ENCODE data around the gene IGFL4. TPM values are rescaled to one million over a fixed set of nuclear protein-coding genes. Genes with fewer than 3 reads are reported as not detected.
A peak's percentile ranks its signal among the peaks of the same experiment; 100 is the strongest.

IGFL4 gene
- total RNA-seq, 1 experiment from 2014 or later = not detected

- Histone ChIP-seq H3K9me3 (replicated peaks) (no peaks in the 10 kb centered on the region), H3K4me3 (no peak overlapping the region), H3K4me1 (replicated peaks) (no peaks in the 10 kb centered on the region), H3K27me3 (replicated peaks) (no peaks in the 10 kb centered on the region), H3K27ac (no peak overlapping the region), H3K36me3 (peaks cover 4% of the 10 kb centered on the region; the same call in 1 of the 2 replicates)
- no peak for DNase-seq (ENCODE audit: low read depth in 1 of 2, low spot score in 2 of 2)
Observed at GRCh38 chr19:46006411-46006810, 34.4 kb downstream of the IGFL4 start.

DNA sequence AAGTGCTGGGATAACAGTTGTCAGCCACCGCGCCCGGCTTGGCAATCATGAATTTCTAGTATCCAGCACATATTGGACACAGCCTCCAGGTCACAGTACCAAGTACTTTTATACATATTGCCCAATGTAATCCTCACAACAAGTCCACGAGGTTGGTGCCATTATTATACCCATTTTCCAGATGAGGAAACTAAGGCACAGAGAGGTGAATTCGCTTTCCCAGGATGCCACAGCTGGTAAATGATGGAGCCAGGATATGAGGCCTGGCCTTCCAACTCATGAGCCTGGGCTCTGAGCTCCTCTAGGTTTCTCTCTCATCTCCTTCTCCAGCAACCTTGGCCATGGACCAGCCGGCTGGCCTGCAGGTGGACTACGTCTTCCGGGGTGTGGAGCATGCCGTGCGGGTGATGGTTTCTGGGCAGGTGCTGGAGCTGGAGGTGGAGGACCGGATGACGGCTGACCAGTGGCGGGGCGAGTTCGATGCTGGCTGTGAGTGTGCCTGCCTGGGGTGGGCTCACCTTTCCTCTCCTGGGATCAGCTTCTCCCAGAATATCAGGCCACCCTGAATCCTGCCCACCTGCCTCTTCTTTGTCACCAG, 38.0 kb downstream of the IGFL4 start:
- no peak overlapping the region for H3K27ac ChIP-seq
- no peak for DNase-seq (ENCODE audit: low read depth in 1 of 2, low spot score in 2 of 2)
- H3K4me3 ChIP-seq = no peak overlapping the region
- H3K36me3 ChIP-seq = peaks cover 4% of the 10 kb centered on the region; the same call in 1 of the 2 replicates
- no peaks in the 10 kb centered on the region for H3K9me3 ChIP-seq (replicated peaks)
- H3K4me1 ChIP-seq (replicated peaks) = no peaks in the 10 kb centered on the region
- no peaks in the 10 kb centered on the region for H3K27me3 ChIP-seq (replicated peaks)

- Histone ChIP-seq H3K9me3 (replicated peaks) (no peaks in the 10 kb centered on the region), H3K36me3 (peaks cover 12% of the 10 kb centered on the region), H3K27me3 (replicated peaks) (no peaks in the 10 kb centered on the region), H3K27ac (no peak overlapping the region), H3K4me3 (no peak overlapping the region), H3K4me1 (replicated peaks) (0 out of 2 replicates have a peak, but pooled peaks cover 3% of the 10 kb centered on the region)
- no peak for DNase-seq (ENCODE audit: low read depth in 1 of 2, low spot score in 2 of 2)
Observed at GRCh38 chr19:46000491-46001246, 40.1 kb downstream of the IGFL4 start.

GRCh38 chr19:45999653-46000121, 41.1 kb downstream of the IGFL4 start:
- H3K9me3 ChIP-seq (replicated peaks) = no peaks in the 10 kb centered on the region
- H3K4me1 ChIP-seq (replicated peaks) = 0 out of 2 replicates have a peak, but pooled peaks cover 3% of the 10 kb centered on the region
- H3K27ac ChIP-seq = no peak overlapping the region
- peaks cover 12% of the 10 kb centered on the region for H3K36me3 ChIP-seq
- no peak overlapping the region for H3K4me3 ChIP-seq
- DNase-seq (ENCODE audit: low read depth in 1 of 2, low spot score in 2 of 2) = no peak
- H3K27me3 ChIP-seq (replicated peaks) = no peaks in the 10 kb centered on the region

- Histone ChIP-seq H3K4me3 (no peak overlapping the region), H3K36me3 (peaks cover 8% of the 10 kb centered on the region), H3K27ac (no peak overlapping the region), H3K4me1 (replicated peaks) (0 out of 2 replicates have a peak, but pooled peaks cover 3% of the 10 kb centered on the region), H3K27me3 (replicated peaks) (no peaks in the 10 kb centered on the region), H3K9me3 (replicated peaks) (no peaks in the 10 kb centered on the region)
- DNase-seq (ENCODE audit: low read depth in 1 of 2, low spot score in 2 of 2) = no peak
Observed at GRCh38 chr19:45998834-45999233, 42.0 kb downstream of the IGFL4 start.

GRCh38 chr19:45996933-45997332, 43.9 kb downstream of the IGFL4 start:
- peaks cover 8% of the 10 kb centered on the region for H3K36me3 ChIP-seq

GRCh38 chr19:45995715-45996385, 45.0 kb downstream of the IGFL4 start:
- Histone ChIP-seq H3K27me3 (replicated peaks) (no peaks in the 10 kb centered on the region), H3K4me1 (replicated peaks) (0 out of 2 replicates have a peak, but pooled peaks cover 3% of the 10 kb centered on the region), H3K27ac (peak overlapping the region; percentile 54), H3K9me3 (replicated peaks) (no peaks in the 10 kb centered on the region), H3K36me3 (peaks cover 8% of the 10 kb centered on the region), H3K4me3 (peak overlapping the region; percentile 63)
- DNase-seq (ENCODE audit: low read depth in 1 of 2, low spot score in 2 of 2) = no peak

More at GRCh38 chr19:45996933-45997332, 43.9 kb downstream of the IGFL4 start:
- Histone ChIP-seq H3K27me3 (replicated peaks) (no peaks in the 10 kb centered on the region), H3K9me3 (replicated peaks) (no peaks in the 10 kb centered on the region), H3K4me1 (replicated peaks) (0 out of 2 replicates have a peak, but pooled peaks cover 3% of the 10 kb centered on the region), H3K4me3 (no peak overlapping the region), H3K27ac (no peak overlapping the region)
- DNase-seq (ENCODE audit: low read depth in 1 of 2, low spot score in 2 of 2) = no peak

DNA sequence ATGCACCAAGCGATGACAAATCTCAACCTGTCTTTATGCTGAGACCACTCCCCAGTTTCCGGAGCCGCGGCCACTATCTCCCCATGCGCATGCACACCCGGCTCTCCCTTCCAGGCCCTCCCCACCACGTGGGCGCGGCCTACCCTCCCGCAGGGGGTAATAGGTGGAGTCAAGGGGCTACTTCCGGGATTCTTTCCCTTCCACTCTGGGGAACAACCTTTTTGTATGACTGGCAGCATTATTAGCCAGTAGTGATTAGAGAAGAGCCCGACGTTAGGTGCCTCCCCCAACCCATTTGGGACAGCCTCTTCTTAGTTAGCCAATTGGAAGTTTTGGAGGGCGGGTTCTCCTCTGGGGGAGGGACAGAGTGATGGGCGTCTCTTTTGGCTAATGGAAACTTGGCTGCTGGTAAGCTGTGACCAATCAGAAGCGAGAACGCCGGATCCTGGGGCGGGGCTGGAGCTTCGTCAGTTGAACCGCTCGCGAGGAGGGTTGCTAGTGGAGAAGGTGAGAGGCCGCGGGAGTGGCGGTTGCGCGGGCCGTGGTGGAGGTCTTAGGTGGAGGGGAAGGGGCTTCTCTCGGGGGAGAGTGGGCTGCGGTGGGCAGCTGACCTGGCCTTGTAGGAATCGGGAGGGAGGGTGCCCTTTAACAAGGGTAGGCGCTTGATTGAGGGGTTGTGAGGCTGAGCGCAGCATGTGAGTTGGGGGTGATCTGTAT, 45.6 kb downstream of the IGFL4 start, which contains the start of gene CCDC61:
Gene CCDC61 (plus strand): TSS at position 470 of the 717 bp plus-strand sequence. CDS start 7,552 bp downstream, outside the sequence.
- 0 out of 2 replicates have a peak, but pooled peaks cover 3% of the 10 kb centered on the region for H3K4me1 ChIP-seq (replicated peaks)
- H3K36me3 ChIP-seq = peaks cover 8% of the 10 kb centered on the region
- peak within 1 kb of the TSS; percentile 63 for H3K4me3 ChIP-seq
- peak within 1 kb of the TSS; percentile 54 for H3K27ac ChIP-seq
- DNase-seq (ENCODE audit: low read depth in 1 of 2, low spot score in 2 of 2) = peak; percentile 95 to 100
- H3K27me3 ChIP-seq (replicated peaks) = peaks cover 3% of the 10 kb centered on the region; the same call in 1 of the 2 replicates
- no peaks in the 10 kb centered on the region for H3K9me3 ChIP-seq (replicated peaks)

GRCh38 chr19:45994456-45994997, 46.3 kb downstream of the IGFL4 start:
- H3K36me3 ChIP-seq = peaks cover 8% of the 10 kb centered on the region
- 0 out of 2 replicates have a peak, but pooled peaks cover 3% of the 10 kb centered on the region for H3K4me1 ChIP-seq (replicated peaks)
- peaks cover 5% of the 10 kb centered on the region; the same call in 1 of the 2 replicates for H3K27me3 ChIP-seq (replicated peaks)
- H3K9me3 ChIP-seq (replicated peaks) = no peaks in the 10 kb centered on the region
- no peak overlapping the region for H3K27ac ChIP-seq
- peak overlapping the region; percentile 63 for H3K4me3 ChIP-seq
- DNase-seq (ENCODE audit: low read depth in 1 of 2, low spot score in 2 of 2) = no peak

DNA sequence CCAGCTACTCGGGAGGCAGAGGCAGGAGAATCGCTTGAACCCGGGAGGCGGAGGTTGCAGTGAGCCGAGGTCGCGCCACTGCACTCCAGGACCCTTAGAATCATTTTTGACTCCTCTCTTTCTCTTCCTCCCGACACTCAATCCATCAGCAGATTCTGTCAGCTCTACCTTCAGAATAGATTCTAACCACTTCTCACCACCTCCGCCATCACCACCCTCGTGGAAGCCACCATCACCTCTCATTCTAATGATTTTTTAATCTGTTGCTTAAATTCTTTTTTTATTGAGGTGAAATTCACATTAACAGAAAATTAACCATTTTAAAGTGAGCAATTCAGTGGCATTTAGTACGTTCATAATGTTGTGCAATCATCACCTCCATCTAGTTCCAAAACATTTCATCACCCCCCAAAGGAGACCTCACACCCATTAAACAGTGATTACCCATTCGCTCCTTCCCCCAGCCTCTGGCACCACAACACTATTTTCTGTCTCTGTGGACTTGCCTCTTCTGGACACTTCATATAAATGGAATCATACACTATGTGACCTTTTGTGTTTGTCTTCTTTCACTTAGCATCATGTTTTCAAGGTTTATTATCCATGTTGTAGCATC, 50.6 kb downstream of the IGFL4 start:
- H3K27ac ChIP-seq = no peak overlapping the region
- peaks cover 10% of the 10 kb centered on the region for H3K27me3 ChIP-seq (replicated peaks)
- H3K36me3 ChIP-seq = no peaks in the 10 kb centered on the region
- no peak for DNase-seq (ENCODE audit: low read depth in 1 of 2, low spot score in 2 of 2)
- H3K4me3 ChIP-seq = no peak overlapping the region
- H3K9me3 ChIP-seq (replicated peaks) = no peaks in the 10 kb centered on the region
- no peaks in the 10 kb centered on the region for H3K4me1 ChIP-seq (replicated peaks)
